Right ventricle myocardium superior (tissue), 1 donor: ENCODE results near the gene UGT1A3. TPM values are rescaled to one million over a fixed set of nuclear protein-coding genes. Genes with fewer than 3 reads are reported as not detected.
"Not testable (repeated sequence)": the region's sequence is repeated elsewhere in the genome, so short reads cannot be mapped to it uniquely, and the experiment has no call there.

Experiments
- ATAC-seq: fragments of 200-7000 bp; cut with Tn5 transposase; one replicate; pipeline ENCODE4 v1.9.1; 2020; ENCODE audit warnings: mild to moderate bottlenecking; ENCODE audit not compliant: poor library complexity
- DNase-seq: peaks from one replicate; pipeline ENCODE4 v3.0.0-alpha.2; 2020
- intact Hi-C: fragments of 100-400 bp; cut with DNase I; formaldehyde crosslinking; loops from one replicate; pipeline ENCODE4 v1.11.2; 2022
- long read RNA-seq: library from polyadenylated mRNA; unstranded; transcript quantifications from one replicate; pipeline ENCODE4 v2.0.0, GENCODE V29; 2021
- total RNA-seq: library from RNA; stranded (reverse); fragmentation: NEBNext Ultra II Directional; extraction: Animal tissue kit (Norgen Biotek cat#: 25700); gene quantifications from one replicate; pipeline ENCODE4 v1.2.1, GENCODE V29; 2021
- donor health status: DM: no; HTN: yes; CAD: no; lungs with severe emphysema.

The UGT1A3 gene
- total RNA-seq: not detected
- long read RNA-seq: 0 reads

GRCh38 chr2:233728723-233729301, at the start of gene UGT1A3:
Gene UGT1A3, plus strand, starts transcription at chr2:233729042. Its CDS starts 85 bp downstream, at chr2:233729127.
- intact Hi-C loops: no loop called here
- no peak for DNase-seq

DNA sequence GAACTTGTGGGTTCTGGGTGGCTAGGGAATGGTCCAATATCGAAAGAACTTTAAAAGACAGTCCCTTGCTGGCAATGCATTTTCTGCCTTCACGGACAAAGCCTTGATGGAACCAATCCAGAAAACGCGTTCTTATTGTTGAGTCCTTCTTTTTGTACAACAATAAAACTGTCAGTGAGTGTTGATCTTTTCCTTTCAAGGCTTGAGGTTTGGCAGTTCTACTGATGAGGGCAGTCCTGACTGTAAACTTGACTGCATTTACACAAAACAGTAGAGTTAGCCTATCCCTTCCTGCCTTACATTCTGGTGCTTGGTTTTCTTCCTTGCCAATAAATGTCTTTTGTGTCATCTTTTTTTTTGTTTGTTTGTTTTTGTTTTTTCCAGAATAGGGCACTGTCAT, 49.6 kb upstream of the UGT1A3 start:
- DNase-seq (no peak), ATAC-seq (no peak)
- intact Hi-C loops: no loop called here

More at GRCh38 chr2:233728723-233729301, at the start of gene UGT1A3:
- ATAC-seq: no peak

- no peak for DNase-seq
- no peak for ATAC-seq
- intact Hi-C loops: no loop called here
Measured at GRCh38 chr2:233680361-233681045, 48.3 kb upstream of the UGT1A3 start.

DNA sequence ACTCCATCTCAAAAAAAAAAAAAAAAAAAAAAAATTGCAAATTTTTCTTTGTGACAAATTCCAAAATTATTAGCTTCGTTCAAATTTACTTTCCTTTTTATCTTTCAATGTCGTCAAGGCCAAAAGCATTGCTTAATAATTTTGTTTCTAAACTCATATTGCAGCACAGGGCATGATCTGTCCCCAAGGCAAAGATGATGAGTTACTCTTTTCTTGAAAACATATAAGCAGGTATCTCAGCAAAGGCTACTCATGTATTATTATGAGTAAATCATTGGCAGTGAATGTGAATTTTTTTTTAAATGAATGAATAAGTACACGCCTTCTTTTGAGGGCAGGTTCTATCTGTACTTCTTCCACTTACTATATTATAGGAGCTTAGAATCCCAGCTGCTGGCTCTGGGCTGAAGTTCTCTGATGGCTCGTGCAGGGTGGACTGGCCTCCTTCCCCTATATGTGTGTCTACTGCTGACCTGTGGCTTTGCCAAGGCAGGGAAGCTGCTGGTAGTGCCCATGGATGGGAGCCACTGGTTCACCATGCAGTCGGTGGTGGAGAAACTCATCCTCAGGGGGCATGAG, 47.2 kb upstream of the UGT1A3 start, which contains the start of gene UGT1A7:
TSS of gene UGT1A7 (plus strand) at position 381 of the 579 bp plus-strand sequence. CDS start at position 418, 37 bp downstream.
- intact Hi-C loops: no loop called here
- no peak for DNase-seq
- no peak for ATAC-seq

- ATAC-seq: no peak
- intact Hi-C loops: no loop called here
- no peak for DNase-seq
Measured at GRCh38 chr2:233684640-233685039, 44.2 kb upstream of the UGT1A3 start.

DNA sequence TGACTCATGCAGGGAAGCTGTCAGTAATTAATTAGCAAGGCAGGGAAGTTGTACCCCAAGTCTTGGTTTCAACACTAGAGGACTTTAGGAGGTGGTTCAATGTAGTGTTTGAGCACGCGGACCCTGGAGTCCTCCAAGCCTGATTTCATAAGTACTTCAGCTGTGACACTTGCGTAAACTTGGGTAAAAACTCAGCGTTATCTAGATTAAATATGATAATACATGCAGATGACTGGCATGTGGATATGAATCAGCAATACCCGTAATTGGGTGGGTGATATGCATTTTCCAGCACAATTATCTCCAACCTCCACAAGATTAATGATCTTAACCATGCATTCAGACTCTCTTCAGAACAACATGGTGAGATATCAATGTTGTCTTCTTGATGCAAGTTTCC, 41.9 kb upstream of the UGT1A3 start:
- ATAC-seq (no peak), DNase-seq (no peak)
- intact Hi-C loops: no loop called here

GRCh38 chr2:233688341-233688740, 40.5 kb upstream of the UGT1A3 start:
- ATAC-seq: no peak
- DNase-seq: no peak
- intact Hi-C loops: no loop called here

- no peak for DNase-seq
- ATAC-seq: no peak
- intact Hi-C loops: no loop called here
Measured at GRCh38 chr2:233689031-233689430, 39.8 kb upstream of the UGT1A3 start.

- intact Hi-C loops: no loop called here
- ATAC-seq (no peak), DNase-seq (no peak)
Measured at GRCh38 chr2:233689501-233689900, 39.3 kb upstream of the UGT1A3 start.

GRCh38 chr2:233690444-233690843, 38.4 kb upstream of the UGT1A3 start:
- ATAC-seq: no peak
- DNase-seq: no peak

GRCh38 chr2:233691443-233692433, 37.1 kb upstream of the UGT1A3 start:
- ATAC-seq (no peak), DNase-seq (no peak)
- intact Hi-C loops: no loop called here

More at GRCh38 chr2:233690444-233690843, 38.4 kb upstream of the UGT1A3 start:
- intact Hi-C loops: no loop called here

DNA sequence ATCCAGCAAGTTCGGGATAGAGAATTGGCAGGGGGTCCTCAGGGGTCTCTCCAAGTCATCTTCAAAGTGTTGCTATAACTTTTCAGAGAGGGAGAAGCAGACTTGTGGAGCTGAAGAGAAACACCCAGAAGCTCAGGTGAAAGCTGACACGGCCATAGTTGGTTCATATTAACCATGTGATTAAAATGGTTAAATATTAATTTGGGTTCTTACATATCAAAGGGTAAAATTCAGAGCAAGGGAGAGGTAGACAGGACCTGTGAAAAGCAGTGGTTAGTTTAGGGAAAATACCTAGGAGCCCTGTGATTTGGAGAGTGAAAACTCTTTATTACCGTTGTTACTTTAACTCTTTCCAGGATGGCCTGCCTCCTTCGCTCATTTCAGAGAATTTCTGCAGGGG, 36.2 kb upstream of the UGT1A3 start, which contains the start of gene UGT1A6:
TSS of gene UGT1A6 (plus strand) at position 243 of the 400 bp plus-strand sequence. CDS start at position 358, 115 bp downstream.
- intact Hi-C loops: no loop called here
- ATAC-seq (no peak), DNase-seq (no peak)

DNA sequence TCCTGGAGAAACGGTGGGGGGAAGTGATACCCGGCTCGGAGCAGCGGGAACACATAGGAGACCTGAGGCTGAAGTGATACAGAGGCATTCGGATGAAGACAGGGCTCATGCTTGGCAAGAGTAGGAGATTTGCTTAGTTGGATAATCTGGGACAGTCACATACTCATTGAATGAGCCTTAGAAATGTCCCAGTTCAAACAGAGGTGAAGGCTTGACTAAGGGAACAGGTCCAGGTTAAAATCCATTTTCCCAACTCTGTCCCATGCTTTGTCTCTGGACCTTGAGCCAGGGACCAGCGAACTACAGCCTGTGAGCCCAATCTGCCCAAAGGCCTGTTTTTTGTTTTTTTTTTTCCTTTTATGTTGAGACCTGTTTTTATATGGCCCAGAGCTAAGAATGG, 34.9 kb upstream of the UGT1A3 start:
- intact Hi-C loops: no loop called here
- ATAC-seq (no peak), DNase-seq (no peak)

GRCh38 chr2:233698740-233699139, 30.1 kb upstream of the UGT1A3 start:
- intact Hi-C loops: no loop called here
- no peak for ATAC-seq
- no peak for DNase-seq

GRCh38 chr2:233699424-233700027, 29.3 kb upstream of the UGT1A3 start:
- no peak for ATAC-seq
- intact Hi-C loops: no loop called here
- no peak for DNase-seq

GRCh38 chr2:233700028-233700635, 28.7 kb upstream of the UGT1A3 start:
- ATAC-seq (no peak), DNase-seq (no peak)
- intact Hi-C loops: no loop called here

DNA sequence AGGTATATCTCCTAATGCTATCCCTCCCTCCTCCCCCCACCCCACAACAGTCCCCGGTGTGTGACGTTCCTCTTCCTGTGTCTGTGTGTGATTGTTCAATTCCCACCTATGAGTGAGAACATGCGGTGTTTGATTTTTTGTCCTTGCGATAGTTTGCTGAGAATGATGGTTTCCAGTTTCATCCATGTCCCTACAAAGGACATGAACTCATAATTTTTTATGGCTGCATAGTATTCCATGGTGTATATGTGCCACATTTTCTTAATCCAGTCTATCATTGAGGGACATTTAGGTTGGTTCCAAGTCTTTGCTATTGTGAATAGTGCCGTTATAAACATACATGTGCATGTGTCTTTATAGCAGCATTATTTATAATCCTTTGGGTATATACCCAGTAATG, 28.0 kb upstream of the UGT1A3 start:
- ATAC-seq, DNase-seq, intact Hi-C loops: not testable (repeated sequence)

GRCh38 chr2:233702238-233702637, 26.6 kb upstream of the UGT1A3 start:
- intact Hi-C loops: no loop called here
- ATAC-seq (no peak), DNase-seq (no peak)
